T-cell (primary cell): Measurements from ENCODE around the gene TMPRSS11A. TPM values are rescaled to one million over a fixed set of nuclear protein-coding genes. Genes with fewer than 3 reads are reported as not detected.
A peak's percentile ranks its signal among the peaks of the same experiment; 100 is the strongest.

Source experiments
- ATAC-seq, 4 experiments: fragments of 200-7000 bp in 3 of 4; fragments of 150-1000 bp in 1 of 4; cut with Tn5 transposase; replicated peaks in 1 of 4; 1 replicate in 3 of 4; 2 replicates in 1 of 4; pipeline ENCODE4 v1.10.0; 2021; ENCODE audit warnings: moderate library complexity in 3 of 4, mild to moderate bottlenecking in 2 of 4, moderate number of reproducible peaks in 1 of 4
- CTCF ChIA-PET, 2 donors: fragments of 300-600 bp; sonication (Branson Sonifier 250); formaldehyde crosslinking; loops; one replicate each; lab custom pipeline; 2022; ENCODE audit warnings: antibody characterized with exemption in 2 of 2; lab: Charles Lee
- POLR2A ChIA-PET, 2 donors: fragments of 300-600 bp; sonication (Branson Sonifier 250); formaldehyde crosslinking; loops; one replicate each; lab custom pipeline; 2022; ENCODE audit warnings: antibody characterized with exemption in 2 of 2; lab: Charles Lee
- DNase-seq, 35 experiments: peaks; one replicate each; pipeline versions ENCODE4 v3.0.0 to v3.0.0-alpha.2; 2013 to 2023
- H3K27ac ChIP-seq: one replicate; pipeline ENCODE4 v1.5.1; 2013; ENCODE audit warnings: low read length
- H3K27me3 ChIP-seq, 2 experiments: replicated peaks in 1 of 2; 1 replicate in 1 of 2; 2 replicates in 1 of 2; pipeline versions ENCODE4 v1.6.1 to v1.7.0; 2013; ENCODE audit warnings: low read length in 1 of 2, mixed read lengths in 1 of 2; ENCODE audit not compliant: control insufficient read depth in 2 of 2, insufficient read depth in 2 of 2; ENCODE audit errors: extremely low read depth in 1 of 2
- H3K36me3 ChIP-seq, 2 donors: 1 replicate in 1 of 2; 2 replicates in 1 of 2; pipeline versions ENCODE4 v1.6.1 to v1.7.0; 2013; ENCODE audit warnings: low read length in 1 of 2; ENCODE audit not compliant: control insufficient read depth in 2 of 2, insufficient read depth in 1 of 2; ENCODE audit errors: extremely low read depth in 1 of 2
- H3K4me1 ChIP-seq, 2 experiments: 1 replicate in 1 of 2; 2 replicates in 1 of 2; pipeline versions ENCODE4 v1.6.1 to v1.7.0; 2013; ENCODE audit warnings: low read length in 2 of 2, mixed read lengths in 1 of 2; ENCODE audit not compliant: insufficient read depth in 2 of 2, control insufficient read depth in 1 of 2; ENCODE audit errors: extremely low read depth in 1 of 2
- H3K4me3 ChIP-seq, 2 donors: 1 replicate in 1 of 2; 2 replicates in 1 of 2; pipeline versions ENCODE4 v1.5.1 to v1.7.0; 2013; ENCODE audit warnings: mild to moderate bottlenecking in 2 of 2, low read length in 1 of 2, moderate library complexity in 1 of 2; ENCODE audit not compliant: control insufficient read depth in 1 of 2; ENCODE audit errors: extremely low read depth in 1 of 2
- H3K9me3 ChIP-seq: 2 replicates; pipeline ENCODE4 v1.7.0; 2013
- H3K27ac Mint-ChIP-seq, 2 donors: one replicate each; pipeline ENCODE4 v1.8.0; 2020 to 2021; ENCODE audit warnings: mild to moderate bottlenecking in 2 of 2, mixed read lengths in 2 of 2
- H3K27me3 Mint-ChIP-seq, 2 donors: one replicate each; pipeline ENCODE4 v1.8.0; 2021 to 2022; ENCODE audit warnings: mixed read lengths in 2 of 2
- H3K36me3 Mint-ChIP-seq: one replicate; pipeline ENCODE4 v1.8.0; 2021; ENCODE audit warnings: mixed read lengths
- H3K4me1 Mint-ChIP-seq, 3 donors: one replicate each; pipeline ENCODE4 v1.8.0; 2020 to 2022; ENCODE audit warnings: mixed read lengths in 3 of 3, mild to moderate bottlenecking in 1 of 3
- H3K4me3 Mint-ChIP-seq, 3 donors: one replicate each; pipeline ENCODE4 v1.8.0; 2020 to 2022; ENCODE audit warnings: mild to moderate bottlenecking in 3 of 3, mixed read lengths in 3 of 3, moderate library complexity in 3 of 3
- H3K9me3 Mint-ChIP-seq, 3 donors: one replicate each; pipeline ENCODE4 v1.8.0; 2020 to 2022; ENCODE audit warnings: mixed read lengths in 3 of 3
- WGBS: methylation state at CpG from one replicate; pipeline ENCODE4 v1.1.5; 2013; ENCODE audit warnings: missing lambda C conversion rate; ENCODE audit not compliant: insufficient coverage; 5-methylcytosine and 5-hydroxymethylcytosine counted together
- total RNA-seq, 35 experiments: library from RNA in 6 of 35; stranded (reverse) in 6 of 35; fragments of 120-200 nt in 1 of 35; gene quantifications; one replicate each; pipeline versions ENCODE4 v1.2.1 to v1.2.4 and lab custom pipeline; 2013 to 2026

The TMPRSS11A gene
- total RNA-seq, 5 donors from 2014 or later (not counting 1 experiment from before 2014, with no cell fraction given): not detected

DNA sequence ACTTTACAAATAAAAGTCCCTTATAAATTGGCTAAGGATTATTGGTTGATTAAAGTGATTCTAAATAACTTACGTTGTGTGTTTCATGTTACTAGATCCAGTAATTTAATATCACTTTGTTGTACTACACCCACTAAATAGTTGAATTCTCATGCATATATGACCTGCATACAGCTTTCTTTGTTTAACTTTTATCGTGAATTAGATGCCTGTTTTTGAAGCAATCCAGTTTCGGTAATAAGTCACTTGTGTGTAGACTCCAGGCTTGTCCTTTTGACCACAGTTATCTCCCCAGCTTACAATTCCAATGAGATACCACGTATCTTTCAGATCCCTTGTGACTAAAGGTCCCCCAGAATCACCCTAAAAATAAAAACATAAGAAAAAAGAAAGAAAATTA, 52.2 kb downstream of the TMPRSS11A start:
- peaks cover 0 to 2% (median 1%) of the 10 kb centered on the region in 3 donors for H3K9me3 Mint-ChIP-seq
- H3K4me1 Mint-ChIP-seq: no peaks in the 10 kb centered on the region
- no peak overlapping the region for H3K4me3 ChIP-seq
- H3K4me1 ChIP-seq: no peaks in the 10 kb centered on the region
- no peaks in the 10 kb centered on the region for H3K36me3 ChIP-seq
- H3K9me3 ChIP-seq: no peaks in the 10 kb centered on the region
- no peak overlapping the region for H3K4me3 Mint-ChIP-seq
- WGBS: 92% methylated on average over 2 of the region's 4 CpGs
- CTCF ChIA-PET: interaction anchor here (0.6 to 2.8 kb wide), 5 partner anchors 38 to 365 kb away, joined by 3 to 8 read pairs (median 5); no protein-coding TSS in a partner anchor
- no peak overlapping the region for H3K27ac Mint-ChIP-seq
- ATAC-seq (no peak), DNase-seq (no peak)
- POLR2A ChIA-PET: no interaction called here
- peaks cover 0 to 9% of the 10 kb centered on the region in 2 donors for H3K27me3 Mint-ChIP-seq
- no peaks in the 10 kb centered on the region for H3K36me3 Mint-ChIP-seq
- H3K27me3 ChIP-seq: peaks cover 0 to 3% of the 10 kb centered on the region in 2 experiments
- H3K27ac ChIP-seq: no peak overlapping the region

- Histone ChIP-seq H3K9me3 (no peaks in the 10 kb centered on the region), H3K27ac (no peak overlapping the region), H3K36me3 (no peaks in the 10 kb centered on the region), H3K4me1 (no peaks in the 10 kb centered on the region), H3K27me3 (peaks cover 0 to 3% of the 10 kb centered on the region in 2 experiments), H3K4me3 (no peak overlapping the region)
- WGBS: no CpG with 5 or more reads among the region's 1 CpG
- peaks cover 0 to 5% of the 10 kb centered on the region in 2 donors for H3K27me3 Mint-ChIP-seq
- peaks cover 0 to 6% (median 3%) of the 10 kb centered on the region in 3 donors for H3K9me3 Mint-ChIP-seq
- ChIA-PET POLR2A (no interaction called here), CTCF (interaction anchor here (0.6 to 2.8 kb wide), 6 partner anchors 39 to 608 kb away, joined by 3 to 8 read pairs (median 4); no protein-coding TSS in a partner anchor)
- H3K4me1 Mint-ChIP-seq: no peaks in the 10 kb centered on the region
- DNase-seq (no peak), ATAC-seq (no peak)
- no peak overlapping the region for H3K27ac Mint-ChIP-seq
- H3K4me3 Mint-ChIP-seq: no peak overlapping the region
- H3K36me3 Mint-ChIP-seq: no peaks in the 10 kb centered on the region
Measured at GRCh38 chr4:67910585-67910905, 52.7 kb downstream of the TMPRSS11A start.

DNA sequence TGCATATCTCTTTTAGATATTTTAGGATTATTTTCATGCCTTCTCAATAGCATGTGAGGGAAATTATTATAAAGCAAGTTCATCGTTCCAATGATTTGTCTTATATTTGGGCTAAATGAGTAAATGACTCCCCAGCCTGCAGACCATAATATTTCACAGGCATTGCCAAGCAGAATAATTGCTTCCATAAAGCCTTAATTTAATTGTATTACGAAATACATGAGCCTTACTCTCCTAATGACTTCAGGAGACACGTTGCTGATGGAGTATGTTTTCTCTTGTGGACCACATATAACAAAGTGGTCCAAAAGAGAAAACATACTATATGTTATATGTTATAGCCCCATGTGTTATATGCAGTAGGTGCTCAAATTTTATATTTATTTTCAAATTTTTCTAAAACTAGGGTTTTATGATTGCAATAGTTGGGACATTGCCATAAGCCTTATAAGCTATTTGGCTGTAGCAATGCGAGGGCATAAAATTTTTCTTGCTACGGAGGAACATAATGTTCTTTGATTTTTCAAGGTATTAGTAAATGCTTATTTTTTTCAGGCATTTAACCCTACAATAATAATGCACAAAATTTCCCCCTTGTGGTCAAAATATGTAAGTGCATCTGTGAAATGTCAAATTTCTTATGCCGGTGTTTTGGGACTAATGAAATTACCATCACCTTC, 53.2 kb downstream of the TMPRSS11A start:
- Mint-ChIP-seq H3K4me3 (no peak overlapping the region), H3K9me3 (peaks cover 0 to 6% (median 3%) of the 10 kb centered on the region in 3 donors), H3K27me3 (peaks cover 0 to 5% of the 10 kb centered on the region in 2 donors), H3K27ac (no peak overlapping the region), H3K4me1 (no peaks in the 10 kb centered on the region), H3K36me3 (no peaks in the 10 kb centered on the region)
- WGBS: no CpG with 5 or more reads among the region's 6 CpGs
- ChIA-PET POLR2A (no interaction called here), CTCF (interaction anchor here (0.5 to 2.8 kb wide), 5 partner anchors 352 to 609 kb away, joined by 3 to 8 read pairs (median 3); partner anchors contain the start of gene STAP1 (in 1 of the 2))
- Histone ChIP-seq H3K27me3 (peaks cover 0 to 3% of the 10 kb centered on the region in 2 experiments), H3K9me3 (no peaks in the 10 kb centered on the region), H3K27ac (no peak overlapping the region), H3K4me1 (no peaks in the 10 kb centered on the region), H3K36me3 (no peaks in the 10 kb centered on the region), H3K4me3 (no peak overlapping the region)
- ATAC-seq (no peak), DNase-seq (peak in 1 of 35 experiments; percentile 38)

- ChIA-PET CTCF (interaction anchor here in 1 of 2 donors (1.2 kb wide), 1 partner anchor 439 kb away, joined by 3 read pairs; no protein-coding TSS in a partner anchor), POLR2A (no interaction called here)
- ATAC-seq (no peak), DNase-seq (no peak)
- H3K36me3 Mint-ChIP-seq: no peaks in the 10 kb centered on the region
- peaks cover 0 to 10% of the 10 kb centered on the region in 2 donors for H3K27me3 Mint-ChIP-seq
- H3K4me1 Mint-ChIP-seq: no peaks in the 10 kb centered on the region
- peaks cover 0 to 6% (median 3%) of the 10 kb centered on the region in 3 donors for H3K9me3 Mint-ChIP-seq
- no peaks in the 10 kb centered on the region for H3K36me3 ChIP-seq
- H3K4me3 Mint-ChIP-seq: no peak overlapping the region
- no peak overlapping the region for H3K4me3 ChIP-seq
- no peaks in the 10 kb centered on the region for H3K9me3 ChIP-seq
- no peak overlapping the region for H3K27ac ChIP-seq
- no peaks in the 10 kb centered on the region for H3K4me1 ChIP-seq
- peaks cover 0 to 3% of the 10 kb centered on the region in 2 experiments for H3K27me3 ChIP-seq
- H3K27ac Mint-ChIP-seq: no peak overlapping the region
- WGBS: 86% methylated on average over 3 of the region's 4 CpGs
Measured at GRCh38 chr4:67907650-67908049, 55.6 kb downstream of the TMPRSS11A start.

DNA sequence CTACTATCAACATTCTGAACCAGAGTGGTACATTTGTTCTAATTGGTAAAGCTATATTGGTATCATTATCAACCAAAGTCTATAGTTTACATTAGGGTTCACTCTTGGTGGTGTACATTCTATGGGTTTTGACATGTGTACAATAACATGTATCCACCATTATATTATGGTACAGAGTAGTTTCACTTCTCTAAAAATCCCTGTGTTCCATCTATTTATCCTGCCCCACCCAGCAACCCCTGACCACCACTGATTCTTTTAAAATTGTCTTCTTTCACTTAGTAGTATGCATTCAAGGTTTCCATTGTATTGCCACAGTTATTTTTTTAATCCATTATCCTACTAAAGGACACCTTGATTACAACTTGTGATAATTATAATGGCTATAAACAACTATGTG, 64.2 kb downstream of the TMPRSS11A start:
- no peaks in the 10 kb centered on the region for H3K36me3 Mint-ChIP-seq
- H3K27me3 Mint-ChIP-seq: peaks cover 0 to 1% of the 10 kb centered on the region in 2 donors
- Histone ChIP-seq H3K4me3 (no peak overlapping the region), H3K9me3 (no peaks in the 10 kb centered on the region), H3K4me1 (no peaks in the 10 kb centered on the region), H3K36me3 (no peaks in the 10 kb centered on the region), H3K27ac (no peak overlapping the region), H3K27me3 (no peaks in the 10 kb centered on the region)
- DNase-seq: no peak
- ATAC-seq: no peak
- no peaks in the 10 kb centered on the region for H3K9me3 Mint-ChIP-seq
- H3K27ac Mint-ChIP-seq: no peak overlapping the region
- peaks cover 0 to 2% (median 0%) of the 10 kb centered on the region in 3 donors for H3K4me1 Mint-ChIP-seq
- ChIA-PET CTCF (no interaction called here), POLR2A (no interaction called here)
- no peak overlapping the region for H3K4me3 Mint-ChIP-seq

- H3K36me3 Mint-ChIP-seq: no peaks in the 10 kb centered on the region
- H3K4me3 Mint-ChIP-seq: no peak overlapping the region
- no peaks in the 10 kb centered on the region for H3K9me3 Mint-ChIP-seq
- peaks cover 0 to 2% (median 0%) of the 10 kb centered on the region in 3 donors for H3K4me1 Mint-ChIP-seq
- ChIA-PET CTCF (no interaction called here), POLR2A (interaction anchor here in 1 of 2 donors (0.5 kb wide), 1 partner anchor 872 kb away, joined by 5 read pairs; no protein-coding TSS in a partner anchor)
- Histone ChIP-seq H3K4me1 (no peaks in the 10 kb centered on the region), H3K4me3 (no peak overlapping the region), H3K27ac (no peak overlapping the region), H3K36me3 (no peaks in the 10 kb centered on the region), H3K27me3 (no peaks in the 10 kb centered on the region), H3K9me3 (no peaks in the 10 kb centered on the region)
- H3K27me3 Mint-ChIP-seq: no peaks in the 10 kb centered on the region
- ATAC-seq: no peak
- no peak for DNase-seq
- H3K27ac Mint-ChIP-seq: no peak overlapping the region
Measured at GRCh38 chr4:67897686-67898085, 65.6 kb downstream of the TMPRSS11A start.
